BLaER1 (cell line): Measurements from ENCODE around the gene MSRB1.
A peak's percentile ranks its signal among the peaks of the same experiment; 100 is the strongest.
"Not testable (repeated sequence)": the region's sequence is repeated elsewhere in the genome, so short reads cannot be mapped to it uniquely, and the experiment has no call there.

ENCODE experiments used
- H3K27ac ChIP-seq: shearing (Covaris generic); formaldehyde crosslinking; 2 replicates; pipeline ENCODE4 v1.8.1; 2022
- H3K27me3 ChIP-seq: shearing (Covaris generic); formaldehyde crosslinking; 2 replicates; pipeline ENCODE4 v1.8.1; 2022
- H3K36me3 ChIP-seq: shearing (Covaris generic); formaldehyde crosslinking; 2 replicates; pipeline ENCODE4 v1.8.1; 2022
- H3K4me1 ChIP-seq: shearing (Covaris generic); formaldehyde crosslinking; 2 replicates; pipeline ENCODE4 v1.8.1; 2022
- H3K4me2 ChIP-seq: shearing (Covaris generic); formaldehyde crosslinking; 2 replicates; pipeline ENCODE4 v1.8.1; 2022
- H3K4me3 ChIP-seq: shearing (Covaris generic); formaldehyde crosslinking; 2 replicates; pipeline ENCODE4 v1.8.1; 2022
- H3K9ac ChIP-seq: shearing (Covaris generic); formaldehyde crosslinking; 2 replicates; pipeline ENCODE4 v1.8.1; 2022
- H3K9me3 ChIP-seq: shearing (Covaris generic); formaldehyde crosslinking; 2 replicates; pipeline ENCODE4 v1.8.1; 2022
- H4K20me1 ChIP-seq: shearing (Covaris generic); formaldehyde crosslinking; 2 replicates; pipeline ENCODE4 v1.8.1; 2022
- Cebpa-rat ChIP-seq: shearing (Covaris generic); IDR thresholded peaks from 2 replicates; pipeline ENCODE4 v1.8.1; 2022

Gene MSRB1

DNA sequence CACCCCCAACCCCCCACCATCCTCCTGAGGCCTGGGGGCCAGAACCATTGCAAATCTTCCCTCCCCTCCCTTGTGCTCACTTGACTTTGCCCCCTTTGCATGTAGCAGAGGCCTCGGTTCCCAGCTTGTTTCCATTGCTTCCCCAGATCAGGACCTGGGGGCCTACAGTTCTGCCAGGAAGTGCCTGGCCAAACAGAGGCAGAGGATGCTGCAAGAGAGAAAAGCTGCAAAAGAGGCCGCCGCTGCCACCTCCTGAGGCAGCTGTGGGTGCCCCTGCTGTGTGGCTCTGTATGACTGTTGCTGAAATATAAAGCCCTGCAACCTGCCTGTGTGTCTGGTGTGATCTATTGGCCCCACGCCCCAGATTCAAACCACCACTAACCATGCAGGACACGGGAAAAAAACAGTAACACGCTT lies 18.7 kb upstream of the MSRB1 start:
- TF ChIP-seq Cebpa-rat, result no peak
- peak overlapping the region; percentile 88 for H3K4me2 ChIP-seq
- H4K20me1 ChIP-seq, result peaks cover 44% of the 10 kb centered on the region
- H3K4me3 ChIP-seq, result 0 out of 2 replicates have a peak overlapping the region, but pooled peaks have one; percentile 33
- H3K4me1 ChIP-seq, result peaks cover 47% of the 10 kb centered on the region
- H3K36me3 ChIP-seq, result peaks cover 34% of the 10 kb centered on the region
- no peaks in the 10 kb centered on the region for H3K9me3 ChIP-seq
- no peaks in the 10 kb centered on the region for H3K27me3 ChIP-seq
- no peak overlapping the region for H3K27ac ChIP-seq
- 0 out of 2 replicates have a peak overlapping the region, but pooled peaks have one; percentile 97 for H3K9ac ChIP-seq

DNA sequence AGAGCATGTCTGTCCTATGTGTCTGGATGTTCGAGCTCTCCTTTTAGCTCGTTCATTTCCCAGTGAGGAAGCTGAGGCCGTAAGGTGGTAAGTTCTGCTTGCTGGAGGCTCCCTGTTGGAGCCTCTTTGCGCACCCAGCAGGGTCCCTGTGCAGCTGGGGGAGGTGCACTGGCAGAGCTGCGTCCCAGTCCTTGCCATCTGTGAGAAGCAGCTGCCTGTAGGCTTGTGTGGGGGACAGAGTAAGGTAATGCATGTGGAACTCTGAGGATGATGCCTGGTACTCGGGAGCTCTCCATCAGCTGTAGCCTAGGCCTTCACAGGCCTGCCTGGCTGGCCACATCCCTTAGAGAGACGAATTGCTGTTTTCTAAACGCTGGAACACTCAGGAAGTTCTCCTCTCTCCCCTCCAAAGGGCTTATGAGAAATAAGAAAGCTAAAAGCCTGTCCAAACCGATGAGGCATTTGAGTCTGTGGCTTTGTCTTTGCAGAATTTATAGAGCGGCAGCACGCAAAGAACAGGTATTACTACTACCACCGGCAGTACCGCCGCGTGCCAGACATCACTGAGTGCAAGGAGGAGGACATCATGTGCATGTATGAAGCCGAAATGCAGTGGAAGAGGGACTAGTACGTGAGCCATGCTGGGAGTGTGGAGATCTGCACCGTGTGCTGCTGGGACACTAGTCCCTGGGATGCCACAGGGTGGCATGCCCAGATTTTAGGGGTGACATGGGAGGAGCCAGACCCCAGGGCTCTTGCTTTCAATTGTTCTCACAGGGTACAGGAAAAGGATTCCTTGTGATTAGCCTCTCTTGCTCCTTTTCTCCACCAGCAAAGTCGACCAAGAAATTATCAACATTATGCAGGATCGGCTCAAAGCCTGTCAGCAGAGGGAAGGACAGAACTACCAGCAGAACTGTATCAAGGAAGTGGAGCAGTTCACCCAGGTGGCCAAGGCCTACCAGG lies 17.9 kb upstream of the MSRB1 start:
- peak overlapping the region; percentile 93 for H3K9ac ChIP-seq
- H4K20me1 ChIP-seq, result peaks cover 44% of the 10 kb centered on the region
- H3K36me3 ChIP-seq, result peaks cover 32% of the 10 kb centered on the region
- peak overlapping the region; percentile 95 for H3K4me3 ChIP-seq
- TF ChIP-seq Cebpa-rat, result no peak
- peak overlapping the region; percentile 19; the same call in 1 of the 2 replicates for H3K27ac ChIP-seq
- H3K27me3 ChIP-seq, result no peaks in the 10 kb centered on the region
- H3K4me1 ChIP-seq, result peaks cover 40% of the 10 kb centered on the region
- H3K4me2 ChIP-seq, result peak overlapping the region; percentile 88
- H3K9me3 ChIP-seq, result no peaks in the 10 kb centered on the region

DNA sequence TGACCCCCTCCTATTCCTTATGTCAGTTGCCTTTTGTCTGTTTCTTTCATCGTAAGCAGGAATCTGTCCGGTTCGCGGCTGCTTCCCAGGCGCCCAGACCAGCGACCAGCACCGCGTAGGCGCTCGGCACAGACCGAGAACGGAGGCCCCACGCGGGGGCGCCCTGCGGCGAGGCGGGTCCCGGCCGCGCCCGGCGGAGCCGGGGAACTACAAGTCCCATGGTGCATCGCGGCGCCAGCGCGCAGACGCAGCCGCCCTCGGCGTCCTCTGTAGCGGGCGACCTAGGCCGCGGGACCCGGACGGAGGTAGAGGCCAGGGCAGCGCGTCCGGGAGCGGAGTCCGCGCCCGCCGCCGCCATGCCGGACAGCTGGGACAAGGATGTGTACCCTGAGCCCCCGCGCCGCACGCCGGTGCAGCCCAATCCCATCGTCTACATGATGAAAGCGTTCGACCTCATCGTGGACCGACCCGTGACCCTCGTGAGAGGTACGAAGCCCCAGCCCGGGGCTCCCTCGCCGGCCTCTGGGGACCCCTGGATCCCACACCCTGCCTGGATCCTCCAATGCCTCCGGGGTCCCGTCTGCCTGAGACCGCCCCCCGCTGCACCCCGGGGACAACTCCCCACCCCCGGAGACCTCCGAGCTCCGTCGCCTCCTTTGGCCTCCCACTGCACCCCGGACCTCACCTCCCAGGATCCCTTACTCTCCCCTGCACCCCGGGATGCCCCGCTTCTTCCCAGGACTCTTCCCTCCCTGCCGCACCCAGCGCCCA lies 16.5 kb upstream of the MSRB1 start, which contains the start of gene NDUFB10:
TSS of gene NDUFB10 (plus strand) at position 270 of the 771 bp plus-strand sequence. CDS start at position 357, 87 bp downstream.
- H4K20me1 ChIP-seq, result peaks cover 44% of the 10 kb centered on the region
- H3K27me3 ChIP-seq, result no peaks in the 10 kb centered on the region
- no peak for TF ChIP-seq Cebpa-rat
- peak within 1 kb of the TSS; percentile 88 for H3K4me2 ChIP-seq
- H3K4me3 ChIP-seq, result peak within 1 kb of the TSS; percentile 95
- H3K4me1 ChIP-seq, result peaks cover 33% of the 10 kb centered on the region
- H3K36me3 ChIP-seq, result peaks cover 32% of the 10 kb centered on the region
- peak within 1 kb of the TSS; percentile 94 for H3K27ac ChIP-seq
- H3K9me3 ChIP-seq, result no peaks in the 10 kb centered on the region
- H3K9ac ChIP-seq, result peak within 1 kb of the TSS; percentile 93

- Histone ChIP-seq H3K27me3 (no peaks in the 10 kb centered on the region), H3K4me3 (peak overlapping the region; percentile 95; the same call in 1 of the 2 replicates), H3K9me3 (no peaks in the 10 kb centered on the region), H3K36me3 (peaks cover 28% of the 10 kb centered on the region), H3K4me1 (peaks cover 33% of the 10 kb centered on the region), H3K4me2 (peak overlapping the region; percentile 88), H3K9ac (peak overlapping the region; percentile 93; the same call in 1 of the 2 replicates), H3K27ac (no peak overlapping the region), H4K20me1 (peaks cover 37% of the 10 kb centered on the region)
- TF ChIP-seq Cebpa-rat, result no peak
Measured at GRCh38 chr16:1958715-1959268, 15.8 kb upstream of the MSRB1 start.

- Histone ChIP-seq H3K4me1 (peaks cover 29% of the 10 kb centered on the region), H4K20me1 (peaks cover 31% of the 10 kb centered on the region), H3K36me3 (peaks cover 21% of the 10 kb centered on the region)
- H3K9me3 ChIP-seq, H3K27me3 ChIP-seq, H3K27ac ChIP-seq, H3K4me3 ChIP-seq, H3K9ac ChIP-seq, H3K4me2 ChIP-seq: not testable (repeated sequence)
Measured at GRCh38 chr16:1958143-1958491, 15.1 kb upstream of the MSRB1 start.

DNA sequence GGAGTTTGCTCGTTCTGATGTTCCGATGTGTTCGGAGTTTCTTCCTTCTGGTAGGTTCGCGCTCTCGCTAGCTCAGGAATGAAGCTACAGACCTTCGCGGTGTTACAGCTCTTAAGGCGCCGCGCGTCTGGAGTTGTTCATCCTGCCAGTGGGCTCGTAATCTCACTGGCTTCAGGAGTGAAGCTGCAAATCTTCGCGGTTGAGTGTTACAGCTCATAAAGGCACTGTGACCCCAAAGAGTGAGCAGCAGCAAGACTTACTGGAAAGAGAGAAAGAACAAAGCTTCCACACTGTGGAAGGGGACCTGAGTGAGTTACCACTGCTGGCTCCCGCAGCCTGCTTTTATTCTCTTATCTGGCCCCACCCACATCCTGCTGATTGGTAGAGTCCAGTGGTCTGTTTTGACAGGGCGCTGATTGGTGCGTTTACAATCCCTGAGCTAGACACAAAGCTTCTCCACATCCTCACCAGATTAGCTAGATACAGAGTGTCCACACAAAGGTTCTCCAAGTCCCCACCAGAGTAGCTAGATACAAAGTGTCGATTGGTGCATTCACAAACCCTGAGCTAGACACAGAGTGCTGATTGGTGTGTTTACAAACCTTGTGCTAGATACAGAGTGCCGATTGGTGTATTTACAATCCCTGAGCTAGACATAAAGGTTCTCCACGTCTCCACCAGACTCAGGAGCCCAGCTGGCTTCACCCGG lies 14.6 kb upstream of the MSRB1 start:
- not testable (repeated sequence) for H3K4me2 ChIP-seq, H3K27me3 ChIP-seq, H3K9me3 ChIP-seq, H3K27ac ChIP-seq, H3K4me3 ChIP-seq, H3K9ac ChIP-seq
- Histone ChIP-seq H3K36me3 (peaks cover 16% of the 10 kb centered on the region), H3K4me1 (peaks cover 24% of the 10 kb centered on the region), H4K20me1 (peaks cover 25% of the 10 kb centered on the region)

GRCh38 chr16:1953734-1954133 lies 10.7 kb upstream of the MSRB1 start:
- H3K4me2 ChIP-seq, result no peak overlapping the region
- TF ChIP-seq Cebpa-rat, result no peak
- no peaks in the 10 kb centered on the region for H3K27me3 ChIP-seq
- no peak overlapping the region for H3K4me3 ChIP-seq
- H3K9ac ChIP-seq, result no peak overlapping the region
- H4K20me1 ChIP-seq, result no peaks in the 10 kb centered on the region
- H3K27ac ChIP-seq, result no peak overlapping the region
- no peaks in the 10 kb centered on the region for H3K9me3 ChIP-seq
- no peaks in the 10 kb centered on the region for H3K36me3 ChIP-seq
- no peaks in the 10 kb centered on the region for H3K4me1 ChIP-seq

DNA sequence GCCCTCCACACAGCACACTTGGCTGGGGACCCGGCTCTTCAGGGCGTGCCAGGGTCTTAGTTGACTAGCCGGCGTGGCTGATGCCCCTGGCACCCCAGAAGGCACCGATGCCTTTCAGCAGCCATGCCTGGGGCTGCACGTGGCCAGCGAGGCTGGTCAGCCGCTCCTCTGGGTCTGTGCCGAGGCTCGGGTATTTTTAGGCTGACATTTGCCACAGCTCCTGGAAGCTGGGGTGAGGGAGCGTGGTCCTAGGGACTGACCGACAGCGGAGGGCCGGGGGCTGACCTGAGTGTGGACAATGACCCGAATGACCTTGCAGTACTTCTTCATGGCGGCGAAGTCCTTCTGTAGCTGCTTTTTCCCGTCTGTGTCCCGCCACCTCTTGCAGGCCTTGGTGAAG lies 7.6 kb upstream of the MSRB1 start:
- no peak for TF ChIP-seq Cebpa-rat
- H3K9me3 ChIP-seq, result no peaks in the 10 kb centered on the region
- no peak overlapping the region for H3K9ac ChIP-seq
- no peak overlapping the region for H3K4me2 ChIP-seq
- H3K4me3 ChIP-seq, result no peak overlapping the region
- H4K20me1 ChIP-seq, result no peaks in the 10 kb centered on the region
- H3K36me3 ChIP-seq, result no peaks in the 10 kb centered on the region
- H3K4me1 ChIP-seq, result no peaks in the 10 kb centered on the region
- no peak overlapping the region for H3K27ac ChIP-seq
- no peaks in the 10 kb centered on the region for H3K27me3 ChIP-seq

- no peak overlapping the region for H3K4me2 ChIP-seq
- no peaks in the 10 kb centered on the region for H3K4me1 ChIP-seq
- no peaks in the 10 kb centered on the region for H4K20me1 ChIP-seq
- H3K9me3 ChIP-seq, result no peaks in the 10 kb centered on the region
- H3K27me3 ChIP-seq, result no peaks in the 10 kb centered on the region
- no peak overlapping the region for H3K4me3 ChIP-seq
- H3K36me3 ChIP-seq, result no peaks in the 10 kb centered on the region
- no peak overlapping the region for H3K9ac ChIP-seq
- no peak for TF ChIP-seq Cebpa-rat
- no peak overlapping the region for H3K27ac ChIP-seq
Measured at GRCh38 chr16:1950047-1950446, 7.0 kb upstream of the MSRB1 start.
